ENCODE measurements around the gene CHST6. TPM values are rescaled to one million over a fixed set of nuclear protein-coding genes. Genes with fewer than 3 reads are reported as not detected.
A peak's percentile ranks its signal among the peaks of the same experiment; 100 is the strongest.

CHST6 gene
- total and polyA plus RNA-seq, 2 donors (not counting 1 experiment from before 2014, with no cell fraction given), result 0.02 to 0.17 TPM

DNA sequence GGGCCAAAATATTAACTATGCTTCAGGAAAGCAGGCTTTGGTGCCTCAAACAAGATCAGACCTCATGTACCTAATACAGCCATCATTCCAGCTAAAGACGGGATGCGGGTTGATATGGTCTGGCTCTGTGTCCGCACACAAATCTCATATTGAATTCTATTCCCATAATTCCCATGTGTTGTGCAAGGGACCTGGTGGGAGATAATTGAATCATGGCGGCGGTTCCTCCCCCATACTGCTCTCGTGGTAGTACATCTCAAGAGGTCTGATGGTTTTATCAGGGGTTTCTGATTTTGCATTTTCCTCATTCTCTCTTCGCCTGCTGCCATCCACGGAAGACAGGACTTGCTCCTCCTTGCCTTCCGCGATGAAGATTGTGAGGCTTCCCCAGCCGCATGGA lies 19.1 kb upstream of the CHST6 start:
- no peak overlapping the region for H3K4me3 ChIP-seq (replicated peaks in 1 of 4; ENCODE audit: control extremely low read depth in 1 of 4, insufficient read depth in 1 of 4, low read depth in 3 of 4, low read length in 4 of 4)
- H3K27ac ChIP-seq (ENCODE audit: insufficient read depth, low read length), result no peak overlapping the region
- no peak overlapping the region for H2AFZ ChIP-seq (ENCODE audit: low read length)
- no peak for DNase-seq (ENCODE audit: low read depth in 2 of 2)
- no peaks in the 10 kb centered on the region for H3K4me1 ChIP-seq (ENCODE audit: control insufficient read depth, extremely low read depth, insufficient read depth, low read length)
- no peak for TF ChIP-seq EZH2 (IDR thresholded peaks at IDR 0.05; ENCODE audit: low read length, missing control alignments)
- TF ChIP-seq, protein P1, sequence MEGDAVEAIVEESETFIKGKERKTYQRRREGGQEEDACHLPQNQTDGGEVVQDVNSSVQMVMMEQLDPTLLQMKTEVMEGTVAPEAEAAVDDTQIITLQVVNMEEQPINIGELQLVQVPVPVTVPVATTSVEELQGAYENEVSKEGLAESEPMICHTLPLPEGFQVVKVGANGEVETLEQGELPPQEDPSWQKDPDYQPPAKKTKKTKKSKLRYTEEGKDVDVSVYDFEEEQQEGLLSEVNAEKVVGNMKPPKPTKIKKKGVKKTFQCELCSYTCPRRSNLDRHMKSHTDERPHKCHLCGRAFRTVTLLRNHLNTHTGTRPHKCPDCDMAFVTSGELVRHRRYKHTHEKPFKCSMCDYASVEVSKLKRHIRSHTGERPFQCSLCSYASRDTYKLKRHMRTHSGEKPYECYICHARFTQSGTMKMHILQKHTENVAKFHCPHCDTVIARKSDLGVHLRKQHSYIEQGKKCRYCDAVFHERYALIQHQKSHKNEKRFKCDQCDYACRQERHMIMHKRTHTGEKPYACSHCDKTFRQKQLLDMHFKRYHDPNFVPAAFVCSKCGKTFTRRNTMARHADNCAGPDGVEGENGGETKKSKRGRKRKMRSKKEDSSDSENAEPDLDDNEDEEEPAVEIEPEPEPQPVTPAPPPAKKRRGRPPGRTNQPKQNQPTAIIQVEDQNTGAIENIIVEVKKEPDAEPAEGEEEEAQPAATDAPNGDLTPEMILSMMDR (conservative IDR thresholded peaks at IDR 0.05 in 1 of 2, IDR thresholded peaks at IDR 0.05 in 1 of 2; ENCODE audit: low read depth in 1 of 2, low read length in 2 of 2), result no peak
- no peak overlapping the region for H3K9ac ChIP-seq (ENCODE audit: insufficient read depth, low read length)
- no peak overlapping the region for H3K4me2 ChIP-seq (ENCODE audit: extremely low read depth, insufficient read depth, low read length)
- H3K27me3 ChIP-seq (ENCODE audit: control insufficient read depth, insufficient read depth, low read length), result no peaks in the 10 kb centered on the region
- no peaks in the 10 kb centered on the region for H3K9me3 ChIP-seq (ENCODE audit: control insufficient read depth, insufficient read depth, low read depth, low read length)
- no peaks in the 10 kb centered on the region for H4K20me1 ChIP-seq (ENCODE audit: control insufficient read depth, extremely low read depth, insufficient read depth, low read length)
- no peaks in the 10 kb centered on the region for H3K36me3 ChIP-seq (ENCODE audit: control insufficient read depth, insufficient read depth, low read length)
- H3K79me2 ChIP-seq (ENCODE audit: control insufficient read depth, insufficient read depth, low read length), result no peaks in the 10 kb centered on the region

GRCh38 chr16:75506574-75506973 lies 11.3 kb upstream of the CHST6 start:
- Histone ChIP-seq H3K27me3 (ENCODE audit: control insufficient read depth, insufficient read depth, low read length) (no peaks in the 10 kb centered on the region), H3K4me1 (ENCODE audit: control insufficient read depth, extremely low read depth, insufficient read depth, low read length) (no peaks in the 10 kb centered on the region), H3K79me2 (ENCODE audit: control insufficient read depth, insufficient read depth, low read length) (no peaks in the 10 kb centered on the region), H3K9ac (ENCODE audit: insufficient read depth, low read length) (no peak overlapping the region), H3K9me3 (ENCODE audit: control insufficient read depth, insufficient read depth, low read depth, low read length) (no peaks in the 10 kb centered on the region), H2AFZ (ENCODE audit: low read length) (peak overlapping the region; percentile 31), H3K4me2 (ENCODE audit: extremely low read depth, insufficient read depth, low read length) (no peak overlapping the region), H3K36me3 (ENCODE audit: control insufficient read depth, insufficient read depth, low read length) (no peaks in the 10 kb centered on the region), H4K20me1 (ENCODE audit: control insufficient read depth, extremely low read depth, insufficient read depth, low read length) (no peaks in the 10 kb centered on the region), H3K27ac (ENCODE audit: insufficient read depth, low read length) (no peak overlapping the region), H3K4me3 (replicated peaks in 1 of 4; ENCODE audit: control extremely low read depth in 1 of 4, insufficient read depth in 1 of 4, low read depth in 3 of 4, low read length in 4 of 4) (no peak overlapping the region)
- peak; percentile 62 to 68 for DNase-seq (ENCODE audit: low read depth in 2 of 2)
- no peak for TF ChIP-seq EZH2 (IDR thresholded peaks at IDR 0.05; ENCODE audit: low read length, missing control alignments)
- TF ChIP-seq, protein P1 (conservative IDR thresholded peaks at IDR 0.05 in 1 of 2, IDR thresholded peaks at IDR 0.05 in 1 of 2; ENCODE audit: low read depth in 1 of 2, low read length in 2 of 2), result no peak

DNA sequence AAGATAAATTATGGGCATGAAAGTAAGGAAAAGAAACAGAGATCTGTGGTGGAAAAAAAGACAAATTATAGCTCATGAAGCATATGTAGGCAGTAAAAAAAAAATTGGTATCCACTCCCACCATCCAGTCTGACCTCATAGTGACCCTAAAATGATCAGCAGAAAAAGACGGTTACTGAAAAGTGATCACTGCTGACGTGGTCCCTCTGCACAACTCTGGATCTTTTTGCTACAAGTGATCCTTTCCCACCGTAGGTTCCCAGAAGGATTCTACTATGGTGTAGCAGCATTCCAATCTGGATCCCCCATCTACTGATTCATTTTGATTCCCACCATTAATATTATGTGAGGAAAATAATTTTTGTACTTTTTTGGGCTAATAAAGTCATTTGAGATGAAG lies 10.9 kb upstream of the CHST6 start:
- H3K4me2 ChIP-seq (ENCODE audit: extremely low read depth, insufficient read depth, low read length), result no peak overlapping the region
- H3K4me3 ChIP-seq (replicated peaks in 1 of 4; ENCODE audit: control extremely low read depth in 1 of 4, insufficient read depth in 1 of 4, low read depth in 3 of 4, low read length in 4 of 4), result no peak overlapping the region
- H3K4me1 ChIP-seq (ENCODE audit: control insufficient read depth, extremely low read depth, insufficient read depth, low read length), result no peaks in the 10 kb centered on the region

More for the DNA sequence above, 10.9 kb upstream of the CHST6 start:
- no peaks in the 10 kb centered on the region for H4K20me1 ChIP-seq (ENCODE audit: control insufficient read depth, extremely low read depth, insufficient read depth, low read length)
- no peaks in the 10 kb centered on the region for H3K9me3 ChIP-seq (ENCODE audit: control insufficient read depth, insufficient read depth, low read depth, low read length)
- no peaks in the 10 kb centered on the region for H3K36me3 ChIP-seq (ENCODE audit: control insufficient read depth, insufficient read depth, low read length)
- no peak overlapping the region for H3K9ac ChIP-seq (ENCODE audit: insufficient read depth, low read length)
- no peaks in the 10 kb centered on the region for H3K79me2 ChIP-seq (ENCODE audit: control insufficient read depth, insufficient read depth, low read length)
- no peak overlapping the region for H3K27ac ChIP-seq (ENCODE audit: insufficient read depth, low read length)
- no peaks in the 10 kb centered on the region for H3K27me3 ChIP-seq (ENCODE audit: control insufficient read depth, insufficient read depth, low read length)
- no peak for TF ChIP-seq EZH2 (IDR thresholded peaks at IDR 0.05; ENCODE audit: low read length, missing control alignments)
- no peak overlapping the region for H2AFZ ChIP-seq (ENCODE audit: low read length)
- no peak for DNase-seq (ENCODE audit: low read depth in 2 of 2)

All from fibroblast of lung (primary cell).